Colonic mucosa (tissue), 4 donors: ENCODE measurements around the gene SMCO2. TPM values are rescaled to one million over a fixed set of nuclear protein-coding genes. Genes with fewer than 3 reads are reported as not detected.

ENCODE experiments used
- DNase-seq: peaks from one replicate; pipeline ENCODE4 v3.0.0-alpha.2; 2020
- H3K27ac ChIP-seq: fragments of 200-600 bp; one replicate; pipeline ENCODE4 v1.8.0; 2021
- H3K27me3 ChIP-seq: fragments of 200-600 bp; one replicate; pipeline ENCODE4 v1.8.0; 2021
- H3K36me3 ChIP-seq: fragments of 200-600 bp; one replicate; pipeline ENCODE4 v1.8.0; 2021
- H3K4me1 ChIP-seq: fragments of 200-600 bp; one replicate; pipeline ENCODE4 v1.8.0; 2021; ENCODE audit warnings: mild to moderate bottlenecking
- H3K4me3 ChIP-seq: fragments of 200-600 bp; one replicate; pipeline ENCODE4 v1.8.0; 2021
- H3K9ac ChIP-seq, 2 donors: one replicate each; pipeline ENCODE4 v1.7.0; 2013; ENCODE audit warnings: control low read depth in 2 of 2, low read depth in 2 of 2, low read length in 2 of 2
- H3K9me3 ChIP-seq: fragments of 200-600 bp; one replicate; pipeline ENCODE4 v1.8.0; 2021
- CTCF ChIP-seq: fragments of 200-600 bp; IDR thresholded peaks from one replicate; pipeline ENCODE4 v1.8.0; 2022; ENCODE audit warnings: antibody characterized with exemption, mild to moderate bottlenecking
- intact Hi-C: fragments of 100-400 bp; cut with DNase I; formaldehyde crosslinking; loops from one replicate; pipeline ENCODE4 v1.14.1; 2022
- total RNA-seq, 2 donors: library from RNA; stranded (reverse); fragmentation: NEBNext Ultra II Directional in 1 of 2; extraction: Animal tissue kit (Norgen Biotek cat#: 25700) in 1 of 2; gene quantifications; one replicate each; pipeline ENCODE4 v1.2.1, GENCODE V29; 2021
- donor health status: healthy.
- donor health status: DM: no; HTN: no; CAD: no.
- donor health status: DM: no; HTN: no; CAD: no.

Gene SMCO2
- total RNA-seq, 2 donors from 2014 or later = 0.21 TPM; not detected in 1

GRCh38 chr12:27480016-27480415 lies 33.5 kb downstream of the SMCO2 start:
- DNase-seq = no peak
- Histone ChIP-seq H3K36me3 (no peaks in the 10 kb centered on the region), H3K27ac (no peak overlapping the region), H3K9ac (no peak overlapping the region), H3K9me3 (no peaks in the 10 kb centered on the region), H3K27me3 (no peaks in the 10 kb centered on the region), H3K4me3 (no peak overlapping the region), H3K4me1 (no peaks in the 10 kb centered on the region)
- intact Hi-C loops = no loop called here
- TF ChIP-seq CTCF = no peak

DNA sequence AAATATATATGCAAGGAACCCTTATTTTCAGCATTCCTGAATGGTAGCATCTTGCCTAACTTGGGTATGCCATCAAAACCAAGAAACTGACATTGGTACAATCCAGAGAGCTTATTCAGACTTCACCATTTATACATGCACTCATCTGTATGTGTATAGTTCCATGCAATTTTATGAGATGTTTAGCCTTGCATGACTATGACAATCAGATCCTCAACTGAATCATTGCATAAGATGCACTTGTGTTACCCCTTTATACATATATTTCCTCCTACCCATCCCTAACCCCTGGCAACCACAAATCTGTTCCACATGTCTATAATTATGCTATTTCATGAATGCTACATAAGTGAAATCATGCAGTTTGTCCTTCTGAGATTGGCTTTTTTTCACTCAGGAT lies 40.4 kb downstream of the SMCO2 start:
- intact Hi-C loops = no loop called here
- Histone ChIP-seq H3K4me3 (no peak overlapping the region), H3K27me3 (no peaks in the 10 kb centered on the region), H3K9ac (no peak overlapping the region), H3K4me1 (no peaks in the 10 kb centered on the region), H3K9me3 (no peaks in the 10 kb centered on the region), H3K36me3 (no peaks in the 10 kb centered on the region), H3K27ac (no peak overlapping the region)
- DNase-seq = no peak
- no peak for TF ChIP-seq CTCF

DNA sequence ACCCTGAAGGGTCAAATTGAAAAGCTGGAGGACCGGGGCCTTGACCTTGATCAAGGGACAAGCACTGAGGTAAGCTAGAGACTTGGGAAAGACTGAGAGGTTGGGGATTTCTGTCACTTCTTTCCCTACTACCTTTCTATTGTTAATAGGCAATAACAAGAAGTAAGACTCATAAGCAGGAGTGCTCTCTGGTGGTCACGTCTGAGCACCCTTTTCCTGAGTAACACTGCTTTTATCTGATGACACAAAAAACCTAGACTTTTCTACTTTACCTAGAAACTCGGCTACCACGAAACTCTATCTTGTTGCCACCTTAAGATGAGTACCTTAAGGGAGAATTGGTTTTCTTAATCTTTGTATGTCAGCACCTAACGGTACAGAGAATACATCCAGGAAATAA lies 41.9 kb downstream of the SMCO2 start:
- H3K9ac ChIP-seq = no peak overlapping the region
- H3K36me3 ChIP-seq = no peaks in the 10 kb centered on the region
- no peak for TF ChIP-seq CTCF
- no peak overlapping the region for H3K27ac ChIP-seq
- no peaks in the 10 kb centered on the region for H3K4me1 ChIP-seq
- H3K4me3 ChIP-seq = no peak overlapping the region
- DNase-seq = no peak
- no peaks in the 10 kb centered on the region for H3K9me3 ChIP-seq
- intact Hi-C loops = no loop called here
- H3K27me3 ChIP-seq = no peaks in the 10 kb centered on the region

DNA sequence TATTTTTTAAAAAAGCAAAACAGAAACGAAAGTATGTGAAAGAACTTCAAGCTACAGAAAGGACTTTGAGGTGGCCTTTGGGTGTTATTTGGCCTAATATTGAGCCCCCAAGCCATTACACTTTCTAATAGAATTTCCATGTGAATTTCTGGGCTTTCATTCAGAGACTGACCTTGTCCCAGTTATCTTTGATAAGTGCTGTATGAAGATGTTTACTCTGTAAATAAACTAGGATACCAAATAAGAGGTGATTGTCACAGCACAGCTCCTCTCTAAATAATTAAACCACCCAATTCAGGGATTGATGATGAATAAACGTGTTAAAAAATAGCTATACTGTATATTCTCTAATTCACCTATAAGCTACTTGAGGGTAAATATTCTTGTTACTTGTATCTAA lies 44.7 kb downstream of the SMCO2 start:
- Histone ChIP-seq H3K27me3 (no peaks in the 10 kb centered on the region), H3K4me3 (no peak overlapping the region), H3K27ac (no peak overlapping the region), H3K9ac (no peak overlapping the region), H3K36me3 (no peaks in the 10 kb centered on the region), H3K9me3 (no peaks in the 10 kb centered on the region), H3K4me1 (no peaks in the 10 kb centered on the region)
- intact Hi-C loops = no loop called here
- TF ChIP-seq CTCF = no peak
- DNase-seq = no peak

DNA sequence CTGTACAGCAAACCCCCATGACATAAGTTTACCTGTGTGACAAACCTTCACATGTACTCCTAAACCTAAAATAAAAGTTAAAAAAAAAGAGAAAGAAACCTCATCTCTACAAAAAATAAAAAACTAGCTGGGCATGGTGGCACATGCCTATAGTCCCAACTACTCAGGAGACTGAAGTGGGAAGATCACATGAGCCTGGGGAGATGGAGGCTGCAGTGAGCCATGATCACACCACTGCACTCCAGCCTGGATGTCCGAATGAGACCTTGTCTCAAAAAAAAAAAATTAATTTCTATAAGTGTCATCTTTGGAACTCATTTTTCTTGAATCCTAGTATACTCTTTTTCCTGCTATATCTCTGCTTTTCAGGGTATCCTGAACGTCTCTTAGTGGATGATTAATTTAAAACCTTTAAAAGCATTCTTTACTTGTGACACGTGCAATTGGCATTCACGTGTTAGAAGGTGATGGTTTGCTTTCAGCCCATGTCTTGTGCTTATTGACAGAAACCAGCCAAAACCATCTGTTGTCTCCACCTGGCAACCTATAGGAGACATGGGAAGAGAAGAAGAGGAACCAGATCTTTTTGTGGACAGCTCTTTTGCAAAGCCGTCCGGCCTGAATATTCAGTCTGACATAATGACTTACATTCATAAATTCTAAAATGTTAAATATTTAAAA lies 46.9 kb downstream of the SMCO2 start:
- intact Hi-C loops = no loop called here
- Histone ChIP-seq H3K36me3 (no peaks in the 10 kb centered on the region), H3K4me1 (no peaks in the 10 kb centered on the region), H3K9ac (no peak overlapping the region), H3K4me3 (no peak overlapping the region), H3K27me3 (no peaks in the 10 kb centered on the region), H3K9me3 (no peaks in the 10 kb centered on the region), H3K27ac (no peak overlapping the region)
- no peak for DNase-seq
- TF ChIP-seq CTCF = no peak
